ENCODE measurements around the gene EMILIN1. TPM values are rescaled to one million over a fixed set of nuclear protein-coding genes. Genes with fewer than 3 reads are reported as not detected.

The EMILIN1 gene
- total RNA-seq, 1 donor from 2014 or later: 56.3 TPM

DNA sequence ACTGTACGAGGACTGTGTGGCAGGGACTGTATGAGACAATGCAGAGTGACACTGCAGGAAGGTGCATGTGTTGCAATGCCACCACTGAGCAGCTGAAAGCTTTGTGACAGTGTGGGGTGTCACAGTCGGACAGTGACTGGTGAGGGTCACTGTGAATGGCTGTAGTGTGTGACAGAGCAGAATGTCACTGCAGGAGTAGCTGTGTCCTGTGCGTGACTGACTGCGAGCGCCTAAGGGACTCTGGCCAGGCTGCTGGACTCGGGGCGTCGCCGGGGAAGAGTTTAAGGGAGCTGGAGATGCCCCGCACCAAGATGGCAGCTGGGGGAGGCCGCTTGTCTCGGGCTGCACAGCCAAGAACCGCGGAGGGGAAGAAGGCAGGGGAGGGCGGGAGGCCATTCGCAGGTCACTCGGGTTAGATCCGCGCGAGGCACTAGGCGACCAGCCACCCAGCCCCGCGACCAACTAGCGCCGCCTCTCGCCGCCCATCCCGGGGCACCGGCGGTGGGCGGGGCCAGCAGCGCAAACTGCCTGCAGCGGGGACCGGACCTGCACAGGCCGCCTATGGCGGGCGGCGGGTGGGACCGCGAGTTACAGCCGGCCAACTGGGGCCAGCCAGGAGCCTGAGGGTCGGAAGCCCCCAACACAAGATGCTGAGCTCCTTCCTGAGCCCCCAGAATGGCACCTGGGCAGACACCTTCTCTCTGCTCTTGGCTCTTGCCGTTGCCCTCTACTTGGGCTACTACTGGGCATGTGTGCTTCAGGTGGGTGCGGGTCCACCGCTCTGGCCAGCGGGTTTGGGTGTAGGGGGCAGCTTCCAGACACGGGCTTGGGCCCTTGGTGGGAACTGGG, 45.1 kb downstream of the EMILIN1 start, which contains the start of gene ABHD1:
TSS of gene ABHD1 (plus strand) at position 514 of the 849 bp plus-strand sequence. CDS start at position 648, 134 bp downstream.
- H3K4me3 ChIP-seq: peak within 1 kb of the TSS; percentile 58
- no peaks in the 10 kb centered on the region for H3K36me3 ChIP-seq
- TF ChIP-seq, protein P1, sequence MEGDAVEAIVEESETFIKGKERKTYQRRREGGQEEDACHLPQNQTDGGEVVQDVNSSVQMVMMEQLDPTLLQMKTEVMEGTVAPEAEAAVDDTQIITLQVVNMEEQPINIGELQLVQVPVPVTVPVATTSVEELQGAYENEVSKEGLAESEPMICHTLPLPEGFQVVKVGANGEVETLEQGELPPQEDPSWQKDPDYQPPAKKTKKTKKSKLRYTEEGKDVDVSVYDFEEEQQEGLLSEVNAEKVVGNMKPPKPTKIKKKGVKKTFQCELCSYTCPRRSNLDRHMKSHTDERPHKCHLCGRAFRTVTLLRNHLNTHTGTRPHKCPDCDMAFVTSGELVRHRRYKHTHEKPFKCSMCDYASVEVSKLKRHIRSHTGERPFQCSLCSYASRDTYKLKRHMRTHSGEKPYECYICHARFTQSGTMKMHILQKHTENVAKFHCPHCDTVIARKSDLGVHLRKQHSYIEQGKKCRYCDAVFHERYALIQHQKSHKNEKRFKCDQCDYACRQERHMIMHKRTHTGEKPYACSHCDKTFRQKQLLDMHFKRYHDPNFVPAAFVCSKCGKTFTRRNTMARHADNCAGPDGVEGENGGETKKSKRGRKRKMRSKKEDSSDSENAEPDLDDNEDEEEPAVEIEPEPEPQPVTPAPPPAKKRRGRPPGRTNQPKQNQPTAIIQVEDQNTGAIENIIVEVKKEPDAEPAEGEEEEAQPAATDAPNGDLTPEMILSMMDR (IDR thresholded peaks at IDR 0.05): peak; percentile 10
- intact Hi-C loops (cut with DNase I): no loop called here
- peaks cover 12% of the 10 kb centered on the region for H3K4me1 ChIP-seq
- peaks cover 1% of the 10 kb centered on the region for H3K27me3 ChIP-seq (ENCODE audit: low read depth)
- ATAC-seq (peak; percentile 87 to 93), DNase-seq (peak; percentile 82)
- H3K9me3 ChIP-seq: no peaks in the 10 kb centered on the region
- peak within 1 kb of the TSS; percentile 31 for H3K27ac ChIP-seq

DNA sequence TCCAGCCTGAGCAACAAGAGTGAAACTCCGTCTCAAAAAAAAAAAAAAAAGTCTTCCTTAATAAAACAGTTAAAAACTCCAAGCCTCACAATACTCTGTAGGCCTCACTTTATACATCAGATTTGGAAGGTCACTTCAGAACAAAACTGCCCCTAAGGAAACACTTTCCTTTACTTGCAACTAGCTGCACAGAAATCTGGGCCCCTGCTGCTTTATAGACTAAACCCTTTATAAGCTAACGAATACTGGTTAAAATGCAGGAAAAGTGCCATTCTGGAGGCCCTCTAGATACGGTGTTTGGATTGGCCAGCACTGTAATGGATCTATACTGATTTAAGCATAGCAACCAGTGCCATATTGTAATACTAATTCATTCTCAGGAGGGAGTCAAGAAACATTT, 46.7 kb downstream of the EMILIN1 start:
- ATAC-seq (no peak), DNase-seq (no peak)
- H3K27ac ChIP-seq: no peak overlapping the region
- H3K4me3 ChIP-seq: no peak overlapping the region
- H3K9me3 ChIP-seq: no peaks in the 10 kb centered on the region
- no peaks in the 10 kb centered on the region for H3K27me3 ChIP-seq (ENCODE audit: low read depth)
- H3K4me1 ChIP-seq: peaks cover 6% of the 10 kb centered on the region
- TF ChIP-seq, protein P1 (IDR thresholded peaks at IDR 0.05): no peak
- H3K36me3 ChIP-seq: peaks cover 9% of the 10 kb centered on the region
- intact Hi-C loops (cut with DNase I): no loop called here

DNA sequence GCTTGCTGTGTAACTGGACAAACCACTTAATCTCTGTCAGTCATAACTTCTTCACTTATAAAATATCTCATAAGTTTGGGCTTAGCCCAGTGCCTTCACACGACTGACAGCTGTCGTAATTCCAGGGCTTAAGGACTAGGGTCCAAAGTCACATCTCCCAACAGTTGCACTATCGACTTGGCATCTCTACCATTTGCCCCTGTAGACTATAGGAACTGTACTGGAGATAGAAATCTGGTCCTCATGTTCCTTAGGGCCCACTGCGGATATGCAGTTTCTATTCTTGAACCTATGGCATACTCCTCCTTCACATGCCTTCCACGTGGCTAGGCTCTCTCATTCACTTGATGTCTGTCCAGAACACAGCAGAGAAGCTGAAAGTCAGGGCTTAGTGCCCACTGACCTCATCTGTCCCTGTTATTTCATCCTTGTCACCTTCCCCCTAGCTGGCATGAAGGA, 47.9 kb downstream of the EMILIN1 start:
- Histone ChIP-seq H3K4me3 (no peak overlapping the region), H3K36me3 (peaks cover 21% of the 10 kb centered on the region), H3K9me3 (no peaks in the 10 kb centered on the region), H3K27me3 (ENCODE audit: low read depth) (no peaks in the 10 kb centered on the region), H3K4me1 (peaks cover 6% of the 10 kb centered on the region), H3K27ac (no peak overlapping the region)
- TF ChIP-seq, protein P1 (IDR thresholded peaks at IDR 0.05): no peak
- DNase-seq: no peak
- ATAC-seq: no peak
- intact Hi-C loops (cut with DNase I): no loop called here

DNA sequence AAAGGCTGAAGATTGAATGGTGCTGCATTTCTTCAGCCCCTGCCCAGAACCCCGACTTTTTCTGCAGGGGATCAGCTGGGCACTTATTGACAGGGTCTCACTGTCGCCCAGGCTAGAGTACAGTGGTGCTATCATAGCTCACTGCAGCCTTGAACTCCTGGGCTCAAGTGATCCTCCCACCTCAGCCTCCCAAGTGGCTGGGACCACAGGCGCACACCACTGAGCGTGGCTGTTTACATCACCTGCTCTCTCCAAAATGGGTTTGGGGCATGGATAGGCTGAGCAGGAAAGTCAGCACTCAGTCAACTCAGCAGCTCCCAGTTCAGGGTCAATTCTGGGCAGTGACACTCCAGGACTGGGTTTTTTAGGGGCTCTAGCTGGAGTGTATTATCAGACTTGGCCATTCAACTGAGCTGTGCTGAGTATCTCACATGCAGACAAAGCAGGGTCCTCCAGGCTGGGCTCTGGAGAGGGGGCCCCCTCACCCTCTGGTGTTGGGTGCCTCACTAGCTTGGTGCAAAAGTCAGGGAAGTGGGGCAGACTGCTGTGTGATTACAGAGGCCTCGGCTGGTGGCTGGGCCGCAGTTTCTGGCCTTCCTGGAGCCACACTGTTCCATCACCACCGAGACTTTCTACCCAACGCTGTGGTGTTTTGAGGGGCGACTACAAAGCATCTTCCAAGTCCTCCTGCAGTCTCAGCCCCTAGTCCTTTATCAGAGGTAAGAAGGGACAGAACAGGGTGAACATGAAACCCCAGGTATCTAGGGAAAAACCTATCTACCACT, 49.7 kb downstream of the EMILIN1 start:
- TF ChIP-seq, protein P1 (IDR thresholded peaks at IDR 0.05): no peak
- Histone ChIP-seq H3K27ac (no peak overlapping the region), H3K4me3 (no peak overlapping the region), H3K4me1 (peaks cover 11% of the 10 kb centered on the region), H3K27me3 (ENCODE audit: low read depth) (no peaks in the 10 kb centered on the region), H3K36me3 (peaks cover 36% of the 10 kb centered on the region), H3K9me3 (no peaks in the 10 kb centered on the region)
- ATAC-seq (no peak), DNase-seq (no peak)
- intact Hi-C loops (cut with DNase I): no loop called here

GRCh38 chr2:27128668-27129571, 50.5 kb downstream of the EMILIN1 start:
- Histone ChIP-seq H3K9me3 (no peaks in the 10 kb centered on the region), H3K4me3 (no peak overlapping the region), H3K36me3 (peaks cover 36% of the 10 kb centered on the region), H3K27me3 (ENCODE audit: low read depth) (no peaks in the 10 kb centered on the region), H3K4me1 (peaks cover 17% of the 10 kb centered on the region), H3K27ac (no peak overlapping the region)
- DNase-seq: no peak
- ATAC-seq: no peak
- TF ChIP-seq, protein P1 (IDR thresholded peaks at IDR 0.05): no peak
- intact Hi-C loops (cut with DNase I): no loop called here
